H1 (cell line): ENCODE results near the gene NPM1. TPM values are rescaled to one million over a fixed set of nuclear protein-coding genes. Genes with fewer than 3 reads are reported as not detected.

Experiments
- FOSL1 ChIP-seq: IDR thresholded peaks from 2 replicates; pipeline ENCODE4 v1.6.1; 2011; ENCODE audit warnings: mild to moderate bottlenecking, low read depth, low read length, moderate library complexity; ENCODE audit not compliant: insufficient read depth
- GABPA ChIP-seq: IDR thresholded peaks from 2 replicates; pipeline ENCODE4 v1.6.1; 2011; ENCODE audit warnings: mild to moderate bottlenecking, low read length, moderate library complexity, borderline replicate concordance; ENCODE audit not compliant: insufficient read depth
- NANOG ChIP-seq: IDR thresholded peaks from 2 replicates; pipeline ENCODE4 v1.6.1; 2011; ENCODE audit warnings: low read length, low read depth, mild to moderate bottlenecking, inconsistent platforms; ENCODE audit not compliant: insufficient read depth, poor library complexity, severe bottlenecking
- POU5F1 ChIP-seq: IDR thresholded peaks from 2 replicates; pipeline ENCODE4 v1.6.1; 2011; ENCODE audit warnings: low read depth, mild to moderate bottlenecking, low read length, moderate library complexity
- RXRA ChIP-seq: IDR thresholded peaks from 2 replicates; pipeline ENCODE4 v1.6.1; 2011; ENCODE audit warnings: low read depth, mild to moderate bottlenecking, low read length, moderate library complexity; ENCODE audit not compliant: insufficient read depth
- SRF ChIP-seq: IDR thresholded peaks from 2 replicates; pipeline ENCODE4 v1.6.1; 2011; ENCODE audit warnings: mild to moderate bottlenecking, low read depth, low read length, moderate library complexity
- polyA plus RNA-seq, 7 experiments: library from polyadenylated mRNA; depleted of rRNA in 3 of 7; stranded (reverse) in 5 of 7; unstranded in 2 of 7; fragments of >200 nt in 5 of 7; fragments of 200-250 nt in 2 of 7; gene quantifications; 1 replicate in 5 of 7; 2 replicates in 1 of 7; 4 replicates in 1 of 7; pipeline versions ENCODE4 v1.2.1 to v1.2.3, GENCODE V29; 2011 to 2013; ENCODE audit warnings: missing spikeins in 2 of 7, mixed read lengths in 2 of 7
- total RNA-seq: library from RNA; stranded (reverse); fragmentation: NEBNext Ultra II Directional; extraction: Animal tissue kit (Norgen Biotek cat#: 25700); gene quantifications from 2 replicates; pipeline ENCODE4 v1.2.1, GENCODE V29; 2021
- TF ChIP-seq, protein P1 (sequence below): IDR thresholded peaks from 2 replicates; pipeline ENCODE4 v1.6.1; 2012; ENCODE audit warnings: low read length, inconsistent platforms
- TF ChIP-seq, protein P2 (sequence below): fragments of 300-600 bp; sonication (generic); IDR thresholded peaks from 2 replicates; pipeline ENCODE4 v1.7.1; 2012; ENCODE audit warnings: low read length, moderate library complexity, mild to moderate bottlenecking, inconsistent platforms; ENCODE audit not compliant: insufficient replicate concordance

The NPM1 gene
- total and polyA plus RNA-seq, 2 of the 8 experiments (the other 6 are each of a cell fraction or from before 2014, with no cell fraction given) = 2,182 to 4,042 TPM

DNA sequence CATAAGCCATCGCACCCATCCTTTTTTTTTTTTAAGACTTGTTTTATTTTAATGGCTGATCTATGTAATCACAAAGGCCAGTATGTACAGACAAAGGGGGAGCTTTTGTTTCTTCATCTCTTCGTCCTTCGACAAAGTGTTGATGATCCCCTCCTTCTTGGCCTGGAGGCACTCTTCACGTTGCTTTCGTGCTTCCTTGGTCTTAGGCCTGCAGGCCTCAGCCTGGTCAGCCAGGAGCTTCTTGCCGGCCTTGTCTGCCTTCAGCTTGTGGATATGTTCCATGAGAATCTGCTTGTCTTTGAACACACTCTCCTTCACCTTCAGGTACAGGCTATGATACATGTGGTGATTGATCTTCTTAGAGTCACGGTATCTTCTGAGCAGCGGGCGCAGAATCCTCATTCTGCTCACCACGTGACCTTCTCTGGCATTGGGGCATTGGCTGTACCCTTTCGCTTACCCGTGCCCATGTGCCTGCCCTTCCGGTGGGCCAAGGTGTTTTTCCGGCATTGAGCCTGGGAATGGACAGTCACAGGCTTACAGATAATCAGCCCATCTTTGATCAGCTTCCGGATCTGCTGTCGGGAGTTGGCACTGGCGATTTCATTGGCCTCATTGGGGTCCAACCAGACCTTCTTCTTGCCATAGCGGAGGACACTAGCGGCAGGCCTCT is 42.6 kb upstream of the NPM1 start (continued):
- no peak for TF ChIP-seq FOSL1
- TF ChIP-seq, protein P1, sequence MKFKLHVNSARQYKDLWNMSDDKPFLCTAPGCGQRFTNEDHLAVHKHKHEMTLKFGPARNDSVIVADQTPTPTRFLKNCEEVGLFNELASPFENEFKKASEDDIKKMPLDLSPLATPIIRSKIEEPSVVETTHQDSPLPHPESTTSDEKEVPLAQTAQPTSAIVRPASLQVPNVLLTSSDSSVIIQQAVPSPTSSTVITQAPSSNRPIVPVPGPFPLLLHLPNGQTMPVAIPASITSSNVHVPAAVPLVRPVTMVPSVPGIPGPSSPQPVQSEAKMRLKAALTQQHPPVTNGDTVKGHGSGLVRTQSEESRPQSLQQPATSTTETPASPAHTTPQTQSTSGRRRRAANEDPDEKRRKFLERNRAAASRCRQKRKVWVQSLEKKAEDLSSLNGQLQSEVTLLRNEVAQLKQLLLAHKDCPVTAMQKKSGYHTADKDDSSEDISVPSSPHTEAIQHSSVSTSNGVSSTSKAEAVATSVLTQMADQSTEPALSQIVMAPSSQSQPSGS = no peak
- TF ChIP-seq GABPA = no peak
- TF ChIP-seq, protein P2, sequence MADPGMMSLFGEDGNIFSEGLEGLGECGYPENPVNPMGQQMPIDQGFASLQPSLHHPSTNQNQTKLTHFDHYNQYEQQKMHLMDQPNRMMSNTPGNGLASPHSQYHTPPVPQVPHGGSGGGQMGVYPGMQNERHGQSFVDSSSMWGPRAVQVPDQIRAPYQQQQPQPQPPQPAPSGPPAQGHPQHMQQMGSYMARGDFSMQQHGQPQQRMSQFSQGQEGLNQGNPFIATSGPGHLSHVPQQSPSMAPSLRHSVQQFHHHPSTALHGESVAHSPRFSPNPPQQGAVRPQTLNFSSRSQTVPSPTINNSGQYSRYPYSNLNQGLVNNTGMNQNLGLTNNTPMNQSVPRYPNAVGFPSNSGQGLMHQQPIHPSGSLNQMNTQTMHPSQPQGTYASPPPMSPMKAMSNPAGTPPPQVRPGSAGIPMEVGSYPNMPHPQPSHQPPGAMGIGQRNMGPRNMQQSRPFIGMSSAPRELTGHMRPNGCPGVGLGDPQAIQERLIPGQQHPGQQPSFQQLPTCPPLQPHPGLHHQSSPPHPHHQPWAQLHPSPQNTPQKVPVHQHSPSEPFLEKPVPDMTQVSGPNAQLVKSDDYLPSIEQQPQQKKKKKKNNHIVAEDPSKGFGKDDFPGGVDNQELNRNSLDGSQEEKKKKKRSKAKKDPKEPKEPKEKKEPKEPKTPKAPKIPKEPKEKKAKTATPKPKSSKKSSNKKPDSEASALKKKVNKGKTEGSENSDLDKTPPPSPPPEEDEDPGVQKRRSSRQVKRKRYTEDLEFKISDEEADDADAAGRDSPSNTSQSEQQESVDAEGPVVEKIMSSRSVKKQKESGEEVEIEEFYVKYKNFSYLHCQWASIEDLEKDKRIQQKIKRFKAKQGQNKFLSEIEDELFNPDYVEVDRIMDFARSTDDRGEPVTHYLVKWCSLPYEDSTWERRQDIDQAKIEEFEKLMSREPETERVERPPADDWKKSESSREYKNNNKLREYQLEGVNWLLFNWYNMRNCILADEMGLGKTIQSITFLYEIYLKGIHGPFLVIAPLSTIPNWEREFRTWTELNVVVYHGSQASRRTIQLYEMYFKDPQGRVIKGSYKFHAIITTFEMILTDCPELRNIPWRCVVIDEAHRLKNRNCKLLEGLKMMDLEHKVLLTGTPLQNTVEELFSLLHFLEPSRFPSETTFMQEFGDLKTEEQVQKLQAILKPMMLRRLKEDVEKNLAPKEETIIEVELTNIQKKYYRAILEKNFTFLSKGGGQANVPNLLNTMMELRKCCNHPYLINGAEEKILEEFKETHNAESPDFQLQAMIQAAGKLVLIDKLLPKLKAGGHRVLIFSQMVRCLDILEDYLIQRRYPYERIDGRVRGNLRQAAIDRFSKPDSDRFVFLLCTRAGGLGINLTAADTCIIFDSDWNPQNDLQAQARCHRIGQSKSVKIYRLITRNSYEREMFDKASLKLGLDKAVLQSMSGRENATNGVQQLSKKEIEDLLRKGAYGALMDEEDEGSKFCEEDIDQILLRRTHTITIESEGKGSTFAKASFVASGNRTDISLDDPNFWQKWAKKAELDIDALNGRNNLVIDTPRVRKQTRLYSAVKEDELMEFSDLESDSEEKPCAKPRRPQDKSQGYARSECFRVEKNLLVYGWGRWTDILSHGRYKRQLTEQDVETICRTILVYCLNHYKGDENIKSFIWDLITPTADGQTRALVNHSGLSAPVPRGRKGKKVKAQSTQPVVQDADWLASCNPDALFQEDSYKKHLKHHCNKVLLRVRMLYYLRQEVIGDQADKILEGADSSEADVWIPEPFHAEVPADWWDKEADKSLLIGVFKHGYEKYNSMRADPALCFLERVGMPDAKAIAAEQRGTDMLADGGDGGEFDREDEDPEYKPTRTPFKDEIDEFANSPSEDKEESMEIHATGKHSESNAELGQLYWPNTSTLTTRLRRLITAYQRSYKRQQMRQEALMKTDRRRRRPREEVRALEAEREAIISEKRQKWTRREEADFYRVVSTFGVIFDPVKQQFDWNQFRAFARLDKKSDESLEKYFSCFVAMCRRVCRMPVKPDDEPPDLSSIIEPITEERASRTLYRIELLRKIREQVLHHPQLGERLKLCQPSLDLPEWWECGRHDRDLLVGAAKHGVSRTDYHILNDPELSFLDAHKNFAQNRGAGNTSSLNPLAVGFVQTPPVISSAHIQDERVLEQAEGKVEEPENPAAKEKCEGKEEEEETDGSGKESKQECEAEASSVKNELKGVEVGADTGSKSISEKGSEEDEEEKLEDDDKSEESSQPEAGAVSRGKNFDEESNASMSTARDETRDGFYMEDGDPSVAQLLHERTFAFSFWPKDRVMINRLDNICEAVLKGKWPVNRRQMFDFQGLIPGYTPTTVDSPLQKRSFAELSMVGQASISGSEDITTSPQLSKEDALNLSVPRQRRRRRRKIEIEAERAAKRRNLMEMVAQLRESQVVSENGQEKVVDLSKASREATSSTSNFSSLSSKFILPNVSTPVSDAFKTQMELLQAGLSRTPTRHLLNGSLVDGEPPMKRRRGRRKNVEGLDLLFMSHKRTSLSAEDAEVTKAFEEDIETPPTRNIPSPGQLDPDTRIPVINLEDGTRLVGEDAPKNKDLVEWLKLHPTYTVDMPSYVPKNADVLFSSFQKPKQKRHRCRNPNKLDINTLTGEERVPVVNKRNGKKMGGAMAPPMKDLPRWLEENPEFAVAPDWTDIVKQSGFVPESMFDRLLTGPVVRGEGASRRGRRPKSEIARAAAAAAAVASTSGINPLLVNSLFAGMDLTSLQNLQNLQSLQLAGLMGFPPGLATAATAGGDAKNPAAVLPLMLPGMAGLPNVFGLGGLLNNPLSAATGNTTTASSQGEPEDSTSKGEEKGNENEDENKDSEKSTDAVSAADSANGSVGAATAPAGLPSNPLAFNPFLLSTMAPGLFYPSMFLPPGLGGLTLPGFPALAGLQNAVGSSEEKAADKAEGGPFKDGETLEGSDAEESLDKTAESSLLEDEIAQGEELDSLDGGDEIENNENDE = no peak
- TF ChIP-seq POU5F1 = no peak
- TF ChIP-seq RXRA = no peak
- no peak for TF ChIP-seq NANOG
- TF ChIP-seq SRF = no peak
